HG02885 (cell line): ENCODE data around the gene L3MBTL1.

ENCODE experiments used
- ATAC-seq: cut with Tn5 transposase; IDR thresholded peaks from one replicate; pipeline ENCODE4 v1.9.1; 2021; ENCODE audit warnings: mild to moderate bottlenecking; ENCODE audit not compliant: unreplicated experiment, poor library complexity

L3MBTL1 gene

DNA sequence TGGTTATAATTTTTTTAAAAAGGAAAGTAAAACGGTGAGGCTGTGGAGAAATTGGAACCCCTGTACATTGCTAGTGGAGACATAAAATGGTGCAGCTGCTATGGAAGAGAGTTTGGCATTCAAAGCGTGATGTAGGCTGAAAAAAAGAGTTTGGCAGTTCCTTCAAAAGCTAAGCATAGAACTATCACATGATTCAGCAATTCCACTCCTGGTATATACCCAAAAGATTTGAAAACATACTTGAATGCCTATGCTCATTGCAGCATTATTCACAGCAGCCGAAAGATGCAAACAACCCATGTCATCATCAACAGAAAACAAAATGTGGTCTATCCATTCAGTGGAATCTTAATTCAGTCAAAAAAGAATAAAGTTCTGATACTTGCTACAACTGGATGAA is 46.9 kb downstream of the L3MBTL1 start:
- no peak for ATAC-seq

DNA sequence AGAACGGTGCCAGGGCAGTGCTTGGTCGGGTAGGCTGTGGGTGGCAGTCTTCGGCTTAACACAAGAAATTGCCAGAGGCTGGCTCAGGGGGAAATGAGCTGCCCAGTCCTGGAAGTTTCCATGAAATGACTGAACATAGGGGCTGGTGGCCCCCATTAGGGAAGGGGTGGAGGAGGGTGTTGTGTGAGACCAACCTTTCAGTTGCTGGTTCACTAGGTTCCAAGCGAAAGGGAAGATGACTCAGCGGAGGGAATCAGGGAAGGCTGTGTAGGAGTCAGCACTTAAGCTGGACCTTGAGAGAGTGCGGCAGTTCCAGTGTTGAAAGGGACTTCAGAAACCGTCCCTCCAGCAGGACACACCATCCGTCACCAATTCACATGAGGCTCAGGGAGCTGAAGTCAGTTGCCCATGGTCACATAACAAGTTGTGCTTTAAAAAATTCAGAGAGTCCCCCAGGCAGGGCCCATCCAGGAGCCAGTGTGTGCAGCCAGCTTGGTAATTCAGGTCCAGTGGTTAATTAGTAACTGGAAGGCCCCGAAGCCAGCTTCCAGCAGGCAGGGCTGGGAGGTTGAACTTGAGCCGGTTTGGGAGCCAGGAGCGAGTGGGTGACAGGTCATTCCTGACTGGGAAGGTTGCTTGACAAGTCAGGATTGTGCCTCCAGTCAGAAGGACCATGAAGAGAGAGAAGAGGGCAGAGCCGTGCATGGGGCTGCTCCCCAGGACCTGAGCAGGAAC is 51.1 kb downstream of the L3MBTL1 start, which contains the start of gene SGK2:
Gene SGK2, plus strand, starts transcription at position 616 of the 735 bp plus-strand sequence. CDS start 7,469 bp downstream, outside the sequence.
- ATAC-seq: no peak

DNA sequence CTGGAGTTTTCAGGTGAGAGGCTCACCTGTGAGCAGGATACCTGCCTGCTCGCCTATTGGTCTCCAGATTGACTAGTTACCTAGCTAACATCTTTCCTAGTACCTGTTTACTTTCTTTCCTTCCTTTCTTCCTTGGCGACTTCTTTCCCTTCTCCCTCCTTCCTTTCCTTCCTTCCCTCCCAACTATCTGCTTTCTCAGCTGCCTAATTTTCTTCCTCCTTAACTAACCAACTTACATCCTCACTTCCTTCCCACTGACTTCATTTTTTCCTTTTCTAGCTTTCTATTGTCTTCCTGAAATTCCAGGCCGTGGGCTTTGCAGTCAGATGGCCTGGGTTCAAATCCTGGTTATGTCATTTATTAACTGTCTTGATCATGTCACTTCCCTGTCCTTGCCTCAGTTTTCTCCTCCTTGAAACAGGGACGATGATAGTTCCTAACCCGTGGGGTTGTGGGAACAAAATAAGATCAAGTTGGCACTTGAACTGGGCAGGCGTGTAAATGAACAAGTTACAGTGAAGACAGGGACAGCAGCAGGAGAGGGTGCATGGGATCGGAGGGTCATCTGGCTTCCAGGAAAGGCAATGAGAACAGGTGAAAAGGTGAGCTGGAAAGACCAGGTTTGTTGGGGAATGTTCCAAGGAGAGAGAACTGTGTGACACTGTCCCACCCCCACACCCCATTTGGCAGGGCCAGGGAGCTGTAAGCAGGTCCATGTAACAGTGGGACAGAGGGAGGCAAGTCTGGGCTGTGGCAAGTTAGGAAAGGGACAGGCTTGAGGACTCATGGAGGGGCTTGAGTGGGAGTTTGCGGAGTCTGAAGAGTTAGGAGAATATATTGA is 51.9 kb downstream of the L3MBTL1 start:
- no peak for ATAC-seq

DNA sequence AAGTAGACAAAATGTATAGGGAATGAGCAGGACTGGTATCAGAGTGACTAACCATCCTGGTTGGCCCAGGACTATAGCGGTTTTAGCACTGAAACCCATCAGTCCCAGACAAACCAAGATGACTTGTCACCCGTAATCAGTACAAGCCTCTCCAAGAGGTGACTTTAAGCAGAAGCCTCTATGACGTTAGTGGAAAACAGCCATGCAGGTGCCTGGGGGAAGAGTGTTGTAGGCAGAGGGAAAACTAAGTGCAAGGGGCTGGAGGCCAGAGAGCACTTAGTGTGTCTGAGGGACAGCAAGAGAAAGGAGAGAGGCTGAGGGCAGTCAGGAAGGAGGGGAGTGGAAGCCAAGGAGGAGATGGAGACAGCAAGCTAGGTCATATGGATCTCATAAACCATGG is 53.5 kb downstream of the L3MBTL1 start:
- ATAC-seq: no peak

DNA sequence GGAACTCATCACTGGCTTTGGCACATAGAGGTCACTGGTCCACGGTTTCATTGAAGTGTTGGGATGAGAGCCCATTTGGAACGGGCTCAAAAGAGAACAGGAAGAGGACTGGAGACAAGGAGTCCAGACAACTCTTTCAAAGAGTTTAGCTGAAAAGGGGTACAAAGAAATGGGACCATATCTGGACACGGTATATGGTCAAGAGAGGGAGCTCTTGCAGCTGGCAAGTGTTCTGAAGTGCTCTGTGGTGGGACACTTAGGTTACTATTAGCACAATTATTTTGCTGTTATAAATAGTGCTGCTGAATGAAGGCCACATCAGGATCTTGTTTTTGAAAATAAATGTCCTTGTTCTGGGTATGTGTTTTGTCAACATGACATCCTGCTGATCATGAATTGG is 55.9 kb downstream of the L3MBTL1 start:
- ATAC-seq: no peak

DNA sequence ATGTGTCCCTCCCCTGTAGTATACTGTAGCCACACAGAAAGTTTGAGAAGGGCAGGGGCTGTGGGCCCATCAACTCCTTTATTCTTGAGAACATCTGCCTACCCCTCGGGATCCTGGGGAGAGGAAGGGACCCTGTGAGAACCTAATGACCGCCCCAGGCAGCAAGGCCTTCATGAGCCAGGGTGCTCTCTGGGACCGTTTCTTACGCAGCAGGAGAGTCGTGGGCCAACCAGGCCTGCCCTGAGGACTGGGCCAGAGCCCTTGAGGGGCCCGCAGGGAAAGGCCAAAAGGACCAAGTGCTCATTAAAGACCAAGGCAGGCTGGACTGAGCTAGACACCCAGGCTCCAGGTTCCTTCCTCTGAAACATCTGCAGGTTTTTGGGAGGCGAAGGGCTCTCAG is 56.5 kb downstream of the L3MBTL1 start:
- ATAC-seq: no peak

DNA sequence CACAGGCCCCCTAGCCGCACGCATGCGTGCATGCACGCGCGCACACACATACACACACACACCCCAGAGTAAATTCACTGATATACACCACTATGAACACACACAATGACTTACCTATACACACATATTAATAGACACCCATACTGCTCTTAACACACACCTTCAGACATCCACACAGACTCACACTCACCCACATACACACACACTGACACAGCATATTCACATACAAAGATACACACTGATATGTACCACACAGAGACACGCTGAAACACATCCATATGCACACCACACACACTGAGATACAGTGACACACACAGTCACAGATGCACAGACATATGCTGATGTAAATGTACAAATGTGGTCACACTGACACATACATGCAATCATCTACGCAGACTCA is 57.0 kb downstream of the L3MBTL1 start:
- no peak for ATAC-seq

DNA sequence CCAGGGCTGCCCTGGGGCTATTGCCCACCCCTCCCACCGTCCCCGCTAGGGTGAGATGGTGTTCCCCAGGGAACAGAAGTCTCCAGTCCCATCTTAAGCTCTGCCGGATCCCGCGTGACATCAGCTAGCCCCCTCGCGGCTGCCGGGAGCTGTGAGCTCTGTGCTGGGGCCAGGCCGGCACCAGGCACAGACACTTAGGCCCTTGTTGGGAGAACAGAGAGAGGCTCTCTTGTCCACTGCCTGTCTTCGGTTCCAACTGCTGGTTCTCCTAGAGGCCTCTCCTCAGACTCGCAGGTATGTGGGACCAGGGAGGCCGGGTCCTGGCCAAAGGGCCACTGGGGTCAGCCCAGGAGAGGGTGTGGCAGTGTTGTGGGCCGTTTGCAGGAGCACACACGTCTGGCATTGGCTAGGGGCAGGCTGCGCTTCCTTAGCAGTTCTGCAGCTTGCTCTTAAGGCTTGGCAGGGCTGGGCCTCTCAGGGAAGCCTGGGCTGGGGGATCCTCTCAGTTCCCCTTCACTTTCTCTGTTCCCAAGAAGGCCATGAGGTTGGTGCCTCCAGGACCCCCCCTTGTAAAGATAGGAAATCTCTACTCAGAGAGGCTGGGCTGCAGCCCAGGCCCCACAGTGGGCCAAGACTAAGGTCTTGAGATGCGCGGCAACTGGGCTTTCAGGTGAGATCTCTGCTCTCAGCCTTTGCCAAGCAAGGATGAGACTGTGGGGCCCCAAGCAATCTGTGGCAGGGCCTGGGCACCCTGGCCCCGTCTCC is 57.7 kb downstream of the L3MBTL1 start:
- ATAC-seq: no peak

DNA sequence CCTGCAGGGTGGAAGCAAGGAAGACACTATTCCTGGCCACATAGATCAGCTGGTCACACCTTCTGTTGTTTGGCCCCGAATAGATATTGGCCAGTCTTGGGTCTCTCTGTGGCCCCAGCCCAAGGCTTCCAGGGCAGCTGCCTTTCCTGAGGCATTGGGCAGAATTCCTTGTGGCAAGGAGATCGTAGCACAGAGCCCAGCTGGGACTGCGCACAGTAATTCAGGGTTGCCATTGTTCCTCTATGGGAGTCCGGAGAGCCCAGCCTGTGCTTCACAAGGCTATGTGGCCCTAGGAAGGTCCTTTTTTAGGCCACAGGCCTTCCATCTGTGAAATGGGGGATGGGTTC is 58.2 kb downstream of the L3MBTL1 start:
- no peak for ATAC-seq

DNA sequence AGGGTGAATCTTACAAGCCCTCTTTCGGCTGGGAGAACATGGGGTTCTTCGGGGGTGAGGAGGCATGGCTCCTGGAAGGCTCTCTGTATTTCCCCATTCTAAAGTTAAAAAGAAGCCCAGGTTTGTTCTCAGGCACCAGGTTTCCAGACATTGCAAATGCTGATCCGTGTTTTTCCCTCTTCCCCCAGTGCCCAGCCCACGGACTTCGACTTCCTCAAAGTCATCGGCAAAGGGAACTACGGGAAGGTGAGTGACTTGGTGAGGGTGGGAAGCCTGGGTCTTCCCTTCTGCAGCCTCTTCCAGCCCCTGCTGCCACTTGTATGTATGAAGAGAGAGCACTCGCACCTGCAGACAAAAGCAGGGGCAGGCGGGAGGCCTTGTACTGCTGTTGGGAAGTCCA is 60.0 kb downstream of the L3MBTL1 start:
- ATAC-seq: no peak

DNA sequence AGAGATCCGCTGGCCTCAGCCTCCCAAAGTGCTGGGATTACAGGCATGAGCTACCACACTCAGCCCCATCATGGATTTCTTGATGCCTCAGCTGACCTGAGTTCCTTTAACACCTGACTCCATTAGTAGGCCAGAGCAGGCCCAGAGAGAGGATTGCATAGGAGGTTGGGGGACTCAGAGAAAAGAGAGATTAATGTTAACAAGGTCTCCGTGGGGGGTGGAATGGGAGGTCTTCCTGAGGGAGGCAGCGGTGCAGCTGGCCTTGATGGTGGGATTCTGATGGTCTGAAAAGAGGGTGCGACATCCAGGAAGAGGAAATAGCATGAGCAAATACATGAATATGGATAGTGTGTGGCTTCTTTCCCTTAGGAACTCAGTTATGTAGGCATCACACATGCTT is 61.2 kb downstream of the L3MBTL1 start:
- ATAC-seq: no peak

DNA sequence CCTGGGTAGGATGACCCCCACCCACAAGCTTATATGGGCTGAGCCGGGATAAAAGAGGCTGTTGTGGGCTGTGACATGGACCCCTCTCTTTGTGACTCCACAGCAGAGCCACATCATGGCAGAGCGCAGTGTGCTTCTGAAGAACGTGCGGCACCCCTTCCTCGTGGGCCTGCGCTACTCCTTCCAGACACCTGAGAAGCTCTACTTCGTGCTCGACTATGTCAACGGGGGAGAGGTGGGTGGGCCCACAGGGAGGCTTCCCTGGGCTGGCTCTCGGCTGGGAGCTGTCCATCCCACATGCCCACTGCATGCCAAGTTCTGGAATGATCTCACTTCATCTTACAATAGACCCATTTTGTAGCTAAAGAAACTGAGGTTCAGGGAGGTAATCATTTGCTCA is 61.8 kb downstream of the L3MBTL1 start:
- ATAC-seq: no peak

DNA sequence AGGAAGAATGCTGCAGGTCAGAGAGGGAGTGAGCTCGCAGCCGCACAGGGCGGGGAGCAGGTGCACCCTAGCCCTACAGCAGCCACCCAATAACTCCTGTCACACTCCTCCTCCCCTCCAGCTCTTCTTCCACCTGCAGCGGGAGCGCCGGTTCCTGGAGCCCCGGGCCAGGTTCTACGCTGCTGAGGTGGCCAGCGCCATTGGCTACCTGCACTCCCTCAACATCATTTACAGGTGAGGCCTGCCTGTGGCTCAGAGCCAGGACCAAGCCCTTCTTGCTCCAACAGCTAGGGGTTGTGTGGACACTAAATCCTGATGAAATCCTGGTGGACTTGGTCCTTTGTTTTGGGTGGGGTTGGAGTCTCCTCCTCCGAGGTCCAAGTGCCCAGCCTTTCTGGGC is 63.0 kb downstream of the L3MBTL1 start:
- no peak for ATAC-seq

DNA sequence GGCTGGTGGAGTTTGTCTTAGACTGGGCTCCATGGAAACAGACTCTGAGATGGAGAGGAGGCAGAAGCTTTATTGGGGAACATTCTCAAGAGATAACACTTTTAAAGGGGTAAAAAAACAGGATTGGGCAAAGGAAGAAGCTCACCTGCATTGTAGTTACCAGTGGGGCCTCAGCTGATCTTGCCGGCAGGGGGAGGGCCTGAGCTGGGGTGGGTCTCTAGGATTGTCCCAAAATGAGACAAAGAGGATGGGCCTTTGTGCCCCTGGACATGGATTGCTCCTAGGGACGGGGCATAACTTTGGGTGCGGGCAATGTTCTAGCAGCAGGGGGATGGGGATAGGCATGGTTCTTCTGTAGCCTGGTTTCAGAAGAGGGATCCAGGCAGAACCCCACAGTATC is 63.8 kb downstream of the L3MBTL1 start:
- no peak for ATAC-seq

DNA sequence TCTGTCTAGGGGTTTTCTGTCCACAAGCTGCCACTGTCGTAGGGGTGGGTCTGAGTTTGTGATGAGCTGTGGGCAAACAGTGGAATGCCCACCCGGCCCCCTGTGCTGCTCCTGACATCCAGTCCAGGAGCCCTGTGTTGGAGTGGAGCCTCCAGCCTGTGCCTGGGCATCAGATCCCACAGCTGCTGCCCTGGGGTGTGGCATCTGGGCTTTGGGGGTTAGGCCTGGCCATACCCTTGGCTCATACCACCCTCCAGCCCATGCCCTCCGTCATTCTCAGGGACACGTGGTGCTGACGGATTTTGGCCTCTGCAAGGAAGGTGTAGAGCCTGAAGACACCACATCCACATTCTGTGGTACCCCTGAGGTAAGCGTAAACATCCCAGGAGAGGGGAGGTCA is 64.3 kb downstream of the L3MBTL1 start:
- no peak for ATAC-seq

DNA sequence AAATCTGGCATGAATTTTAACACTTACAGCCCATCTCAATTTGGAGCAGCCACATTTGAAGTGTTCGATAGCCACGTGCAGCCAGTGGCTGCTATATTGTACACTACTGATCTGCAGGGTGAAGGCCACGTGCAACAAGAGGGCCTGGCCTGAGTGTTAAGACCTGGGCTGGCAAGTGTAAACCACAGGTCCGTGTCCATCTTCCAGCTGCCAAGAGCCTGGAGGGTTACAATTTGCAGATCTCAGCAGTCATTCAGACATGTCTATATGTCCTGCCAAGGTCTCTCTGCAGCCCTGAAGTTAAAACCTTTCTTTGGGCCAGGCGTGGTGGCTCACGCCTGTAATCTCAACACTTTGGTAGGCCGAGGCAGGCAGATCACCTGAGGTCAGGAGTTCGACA is 65.4 kb downstream of the L3MBTL1 start:
- no peak for ATAC-seq

DNA sequence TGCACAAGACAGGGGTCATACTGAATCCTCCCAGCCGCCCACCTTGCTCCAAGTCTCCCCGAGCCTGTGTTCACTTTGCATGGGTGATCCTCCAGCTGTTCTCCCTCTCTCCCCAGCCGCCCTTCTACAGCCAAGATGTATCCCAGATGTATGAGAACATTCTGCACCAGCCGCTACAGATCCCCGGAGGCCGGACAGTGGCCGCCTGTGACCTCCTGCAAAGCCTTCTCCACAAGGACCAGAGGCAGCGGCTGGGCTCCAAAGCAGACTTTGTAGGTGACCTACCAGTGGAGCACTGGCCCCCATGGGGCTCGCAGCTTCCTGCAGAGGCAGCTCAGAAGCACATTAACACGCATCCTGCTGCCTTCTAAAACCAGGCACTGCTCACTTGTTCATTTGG is 68.6 kb downstream of the L3MBTL1 start:
- no peak for ATAC-seq

DNA sequence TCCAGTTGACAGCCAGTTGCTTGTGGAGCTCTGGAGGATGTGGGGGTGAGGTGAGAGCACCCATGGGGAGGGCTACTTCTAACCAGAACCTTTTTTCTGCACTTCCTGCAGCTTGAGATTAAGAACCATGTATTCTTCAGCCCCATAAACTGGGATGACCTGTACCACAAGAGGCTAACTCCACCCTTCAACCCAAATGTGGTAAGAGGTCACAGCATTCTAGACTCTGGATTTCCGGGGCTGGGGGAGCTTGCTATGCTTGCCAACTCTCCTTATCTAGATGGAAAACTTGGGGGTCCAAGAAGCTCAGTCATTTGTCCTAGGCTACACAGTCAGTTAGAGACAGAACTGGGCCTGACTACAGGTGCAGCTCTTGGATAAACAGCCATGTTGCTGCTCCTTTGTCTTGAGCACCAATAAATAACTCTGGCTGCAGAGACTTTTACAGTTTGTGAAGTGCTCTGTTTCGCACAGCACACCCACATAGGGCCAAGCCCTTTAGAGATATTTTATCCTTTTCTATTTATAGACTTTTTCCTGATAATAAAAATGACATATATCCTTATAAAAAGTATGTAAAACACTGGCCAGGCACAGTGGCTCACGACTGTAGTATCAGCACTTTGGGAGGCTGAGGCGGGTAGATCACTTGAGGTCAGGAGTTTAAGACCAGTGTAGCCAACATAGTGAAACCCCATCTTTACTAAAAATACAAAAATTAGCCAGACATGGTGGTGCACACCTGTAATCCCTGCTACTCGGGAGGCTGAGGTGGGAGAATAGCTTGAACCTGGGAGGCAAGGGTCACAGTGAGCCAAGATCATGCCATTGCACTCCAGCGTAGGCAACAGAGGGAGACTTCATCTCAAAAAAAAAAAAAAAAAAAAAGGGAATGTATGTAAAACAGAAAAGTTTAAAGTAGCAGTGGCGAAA is 72.6 kb downstream of the L3MBTL1 start:
- ATAC-seq: no peak

DNA sequence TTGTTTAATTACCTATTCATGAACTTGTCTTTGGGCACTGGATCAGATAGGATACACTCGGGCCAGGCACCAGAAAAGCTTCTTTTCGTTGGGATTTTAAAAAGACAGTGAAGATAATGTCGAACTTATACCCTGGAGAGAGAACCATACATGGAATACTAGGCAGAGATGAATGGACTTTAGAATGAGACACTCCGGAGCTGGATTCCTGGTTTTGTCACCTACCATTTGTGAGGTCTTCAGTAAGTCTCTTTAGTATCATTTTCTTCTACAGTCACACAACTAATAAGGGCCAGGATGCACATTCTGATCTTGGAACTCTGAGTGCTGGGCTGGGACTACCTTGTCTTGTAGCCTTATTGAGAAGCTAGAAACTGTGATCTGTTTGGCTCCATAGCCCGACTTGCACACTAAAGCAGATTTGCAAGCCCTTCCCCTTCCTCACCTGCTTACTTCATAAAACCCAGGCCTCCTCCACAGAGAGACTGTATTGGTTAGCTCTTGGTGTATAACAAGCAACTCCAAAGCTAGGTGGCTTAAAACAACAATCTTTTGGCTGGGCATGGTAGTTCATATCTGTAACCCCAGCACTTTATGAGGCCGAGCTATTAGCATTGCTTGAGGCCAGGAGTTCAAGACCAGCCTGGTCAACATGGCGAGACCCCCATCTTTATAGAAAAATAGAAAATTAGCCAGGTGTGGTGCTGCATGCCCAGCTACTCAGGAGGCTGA is 75.8 kb downstream of the L3MBTL1 start:
- no peak for ATAC-seq
